Iris pigment epithelial cell (primary cell): ENCODE data around the gene CLIC5.
A peak's percentile ranks its signal among the peaks of the same experiment; 100 is the strongest.

Source experiments
- DNase-seq: peaks from one replicate; pipeline ENCODE4 v3.0.0-alpha.2; 2011; ENCODE audit warnings: low read depth

The CLIC5 gene

DNA sequence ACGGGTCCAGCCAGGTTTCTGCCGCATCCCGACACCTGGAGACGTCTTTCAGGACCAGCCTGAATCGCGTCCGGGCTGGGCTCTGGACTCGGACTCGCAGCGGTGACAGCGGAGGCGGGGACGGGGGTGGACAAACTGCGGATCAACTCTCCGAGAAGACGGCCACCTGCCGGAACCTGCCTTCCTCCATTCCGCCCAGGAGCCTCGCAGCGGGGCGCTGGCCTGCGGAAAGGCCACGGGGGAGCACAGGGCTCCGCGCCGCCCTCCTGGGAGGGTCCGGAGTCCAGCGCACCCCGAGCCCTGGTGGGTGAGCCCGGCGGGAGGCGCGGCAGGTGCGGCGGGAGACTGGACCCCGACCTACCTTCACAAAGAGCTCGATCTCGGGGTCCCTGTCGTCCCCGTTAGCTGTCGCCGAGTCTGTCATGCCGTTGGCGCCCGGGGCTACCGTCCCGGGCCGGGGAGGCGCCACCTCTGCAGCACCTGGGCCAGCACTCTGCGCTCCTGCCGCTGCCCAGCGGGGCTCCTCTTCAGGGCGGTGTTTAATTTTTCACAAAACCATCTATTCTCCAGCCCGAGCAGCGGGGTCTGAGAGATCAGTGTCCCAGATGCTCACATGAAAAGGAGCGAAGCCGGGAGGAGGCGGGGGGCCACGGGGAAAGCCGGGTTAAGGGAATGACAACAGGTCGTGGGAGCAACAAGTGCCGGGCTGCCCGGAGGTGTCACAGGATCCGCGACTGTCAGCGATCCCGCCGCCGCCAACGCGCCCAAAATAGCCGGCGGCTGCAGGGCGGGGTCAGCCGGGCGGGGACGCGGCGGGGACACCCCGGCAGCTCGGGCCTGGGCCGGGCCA is at the start of gene CLIC5:
Gene CLIC5, minus strand, starts transcription at position 742 of the 850 bp plus-strand sequence. Its CDS starts 318 bp downstream, at position 424.
- no peak for DNase-seq

DNA sequence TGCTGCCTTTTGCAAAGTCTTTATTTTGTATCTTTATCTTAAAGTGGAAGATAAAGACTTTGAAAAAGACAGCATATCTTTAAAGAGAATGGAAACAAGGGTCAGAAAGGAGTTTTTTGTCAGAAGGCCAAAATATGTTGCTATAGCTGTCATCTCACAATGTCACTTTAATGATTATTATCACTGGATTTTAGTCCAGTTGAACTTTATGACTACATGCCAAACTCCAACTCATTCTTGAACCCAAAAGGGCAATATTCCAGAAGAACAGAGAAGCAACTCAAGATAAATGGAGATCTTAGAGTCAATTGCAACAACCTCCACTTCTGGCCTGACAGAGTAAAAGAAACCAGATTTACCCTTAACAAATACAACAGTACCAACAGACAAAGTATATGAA is 47.3 kb upstream of the CLIC5 start:
- no peak for DNase-seq

DNA sequence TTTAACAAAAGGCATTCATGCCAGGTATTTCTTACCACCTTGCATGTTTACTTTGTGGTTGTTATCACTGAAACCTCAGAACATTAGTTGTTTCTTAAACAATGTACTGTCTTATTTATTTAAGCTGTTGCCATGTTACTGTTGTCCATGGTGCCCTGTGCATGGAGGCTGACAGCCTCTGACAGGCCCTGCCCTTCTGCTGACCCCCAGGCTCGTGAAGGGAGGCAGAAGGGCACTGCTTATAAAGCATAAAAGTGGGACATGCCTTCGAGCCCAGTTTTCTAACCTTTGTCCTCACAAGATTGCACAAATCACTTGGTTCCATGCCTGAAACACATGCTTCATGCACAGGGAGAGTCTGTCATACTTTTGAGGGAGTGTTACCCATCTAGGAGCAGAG is 46.7 kb upstream of the CLIC5 start:
- DNase-seq, result no peak

DNA sequence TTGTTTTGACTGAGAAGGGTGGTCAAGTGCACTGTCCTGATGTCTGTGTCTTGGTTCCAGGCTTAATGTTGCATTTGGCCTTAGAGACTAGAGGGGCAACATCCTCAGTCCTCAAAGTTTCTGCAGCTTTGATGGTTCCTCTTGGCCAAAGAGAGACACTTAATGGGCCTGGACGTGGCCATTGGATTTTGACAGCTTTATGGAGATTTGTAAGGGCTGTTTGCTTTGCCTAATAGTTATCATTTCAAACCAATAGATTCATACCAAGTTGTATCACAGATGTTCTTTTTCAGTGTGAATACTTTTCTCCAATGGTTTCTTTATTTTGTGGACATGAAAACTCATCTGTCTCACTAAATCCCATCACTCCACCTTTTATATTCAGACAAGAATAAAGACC is 45.8 kb upstream of the CLIC5 start:
- no peak for DNase-seq

DNA sequence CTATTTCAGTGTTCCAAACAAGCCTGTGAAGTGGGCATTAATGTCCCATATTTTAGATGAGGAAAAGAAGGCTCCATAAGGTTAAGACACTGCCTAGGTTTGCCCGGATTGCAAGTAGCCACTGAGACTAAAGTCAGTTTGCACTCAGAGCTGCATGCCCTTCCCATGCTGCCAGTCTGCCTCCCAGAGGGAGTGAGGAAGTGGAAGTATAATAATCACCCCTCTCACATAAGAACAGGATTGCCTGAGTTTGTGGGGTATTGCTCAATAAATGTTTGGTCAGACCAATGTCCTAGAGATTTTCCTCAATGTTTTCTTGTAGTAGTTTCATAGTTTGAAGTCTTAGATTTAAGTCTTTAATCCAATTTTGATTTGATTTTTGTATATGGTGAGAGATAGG is 43.9 kb upstream of the CLIC5 start:
- DNase-seq, result no peak

DNA sequence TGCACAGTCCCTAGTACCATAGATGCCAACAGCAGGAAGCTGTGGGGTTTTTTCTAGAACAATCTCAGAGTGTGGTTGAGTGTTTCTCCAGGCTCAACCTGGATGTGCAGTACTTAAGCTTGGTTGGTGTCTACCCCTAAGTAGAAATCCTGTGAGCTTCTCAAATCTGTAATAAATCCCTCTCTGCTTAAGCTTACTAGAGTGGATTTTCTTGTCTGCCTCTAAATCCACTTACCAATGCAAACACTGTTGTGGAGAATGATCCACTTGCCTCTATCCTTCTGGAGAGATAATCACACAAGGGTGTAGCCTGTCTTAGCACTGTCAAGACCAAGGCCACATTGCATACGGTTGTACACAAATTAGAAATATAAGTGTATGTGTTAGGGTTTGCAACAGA is 43.3 kb upstream of the CLIC5 start:
- DNase-seq, result no peak

DNA sequence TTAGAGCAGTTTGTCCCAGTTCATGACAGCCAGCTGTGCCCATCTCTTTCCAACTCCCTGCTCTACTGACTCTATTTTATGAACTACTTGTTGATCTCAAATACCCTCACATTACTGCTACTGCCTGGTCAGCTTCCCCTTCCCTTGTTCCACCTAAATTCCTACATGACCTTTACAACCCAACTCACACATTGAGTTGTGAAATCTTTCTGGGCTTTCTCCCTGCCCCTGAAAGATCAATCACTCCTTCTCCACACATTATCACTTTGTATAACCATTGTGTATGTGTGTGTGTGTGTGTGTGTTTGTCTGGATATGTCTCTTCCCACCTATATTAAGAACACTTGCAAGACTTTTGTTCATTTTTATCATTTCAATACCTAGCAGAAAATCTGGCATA is 42.1 kb upstream of the CLIC5 start:
- no peak for DNase-seq

DNA sequence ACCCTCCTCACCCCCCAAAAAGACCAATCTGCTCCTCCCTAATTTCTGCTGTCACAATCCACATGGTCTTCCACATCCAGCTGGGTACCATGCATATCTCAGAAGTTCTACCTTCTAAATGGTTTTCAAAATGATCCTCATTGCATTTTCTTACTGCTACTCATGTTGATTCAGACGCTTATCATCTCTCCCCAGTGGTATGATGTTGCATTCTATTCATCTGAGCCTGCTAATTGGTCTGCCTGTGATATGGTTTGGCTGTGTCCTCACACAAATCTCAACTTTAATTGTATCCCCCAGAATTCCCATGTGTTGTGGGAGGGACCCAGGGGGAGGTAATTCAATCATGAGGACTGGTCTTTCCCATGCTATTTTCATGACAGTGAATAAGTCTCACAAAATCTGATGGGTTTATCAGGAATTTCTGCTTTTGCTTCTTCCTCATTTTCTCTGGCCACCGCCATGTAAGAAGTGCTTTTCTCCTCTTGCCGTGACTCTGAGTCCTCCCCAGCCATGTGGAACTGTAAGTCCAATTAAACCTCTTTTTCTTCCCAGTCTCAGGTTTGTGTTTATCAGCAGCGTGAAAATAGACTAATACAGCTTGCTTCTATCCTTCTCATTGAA is 41.4 kb upstream of the CLIC5 start:
- no peak for DNase-seq

DNA sequence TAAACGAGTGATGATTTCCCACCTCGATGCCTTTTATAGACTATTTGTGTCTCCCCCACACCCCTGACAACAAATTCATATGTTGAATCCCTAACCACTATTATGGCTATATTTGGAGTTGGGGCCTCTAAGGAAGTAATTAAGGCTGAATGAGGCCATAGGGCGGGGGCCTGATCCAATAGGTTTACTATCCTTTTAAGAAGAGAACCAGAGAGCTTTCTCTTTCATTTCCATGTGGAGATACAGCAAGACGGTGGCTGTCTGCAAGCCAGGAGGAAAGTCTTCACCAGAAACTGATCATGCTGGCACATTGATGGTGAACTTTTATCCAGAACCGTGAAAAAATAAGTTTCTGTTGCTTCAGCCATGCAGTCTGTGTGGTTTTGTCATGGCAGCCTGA is 38.9 kb upstream of the CLIC5 start:
- no peak for DNase-seq

DNA sequence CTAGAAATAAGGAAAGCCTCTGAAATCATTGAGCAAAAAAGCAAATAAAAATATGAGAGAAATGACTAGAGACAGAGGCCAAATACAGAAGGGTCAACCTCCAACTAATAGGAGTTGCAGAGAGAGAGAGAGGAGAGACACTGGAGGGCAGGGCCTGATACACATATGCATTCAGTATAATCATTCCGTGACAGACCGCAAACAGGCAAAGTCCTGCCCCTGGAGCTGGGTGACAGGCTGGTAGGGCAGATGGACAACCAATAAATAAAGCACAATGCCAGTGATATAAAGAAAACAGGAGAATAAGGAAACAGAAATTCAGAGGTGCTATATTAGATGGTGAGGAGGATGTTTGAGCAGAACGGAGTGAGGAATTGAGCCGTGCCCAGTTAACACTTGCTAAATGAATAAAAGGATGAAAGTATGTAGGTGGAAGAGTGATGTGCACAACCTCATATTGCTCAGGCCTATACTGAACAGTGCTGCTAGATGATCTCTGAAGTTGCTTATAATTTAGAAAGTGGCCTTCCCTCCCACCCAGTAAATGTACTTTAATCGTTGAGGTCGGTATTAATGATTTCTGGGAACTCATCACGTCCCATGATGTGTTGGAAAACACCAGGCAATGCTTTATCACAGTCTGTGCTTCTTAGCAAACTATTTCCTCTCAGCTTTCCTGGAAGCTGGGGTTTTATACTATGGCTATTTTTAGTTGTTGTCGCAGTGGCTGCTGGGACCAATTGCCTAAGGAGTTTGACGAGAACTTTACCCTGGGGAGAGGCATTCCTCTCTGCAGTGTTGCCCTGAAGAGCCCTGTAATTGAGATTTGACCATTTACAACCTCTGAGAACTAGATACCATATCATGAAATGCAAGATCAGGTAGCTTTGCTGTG is 37.6 kb upstream of the CLIC5 start:
- peak; percentile 2 for DNase-seq

DNA sequence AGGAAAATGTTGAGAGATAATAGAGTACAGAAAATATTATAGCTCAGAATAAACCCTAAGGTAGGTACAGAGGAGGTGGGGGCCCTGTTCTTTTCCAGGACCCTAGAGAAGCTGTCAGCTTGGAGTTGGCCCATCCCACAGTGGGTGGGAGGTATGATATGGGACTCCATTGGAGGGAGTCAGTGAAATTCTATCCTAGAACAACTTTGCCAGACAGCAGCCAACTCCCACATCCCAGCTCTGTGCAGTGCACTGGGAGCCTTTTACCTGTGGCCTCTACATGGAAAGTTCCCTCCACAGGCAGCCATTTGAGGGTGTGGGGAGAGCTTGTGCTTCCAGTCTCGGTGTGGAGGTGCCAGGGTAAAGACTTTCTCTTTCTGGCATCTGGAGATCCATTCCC is 36.8 kb upstream of the CLIC5 start:
- DNase-seq, result no peak

DNA sequence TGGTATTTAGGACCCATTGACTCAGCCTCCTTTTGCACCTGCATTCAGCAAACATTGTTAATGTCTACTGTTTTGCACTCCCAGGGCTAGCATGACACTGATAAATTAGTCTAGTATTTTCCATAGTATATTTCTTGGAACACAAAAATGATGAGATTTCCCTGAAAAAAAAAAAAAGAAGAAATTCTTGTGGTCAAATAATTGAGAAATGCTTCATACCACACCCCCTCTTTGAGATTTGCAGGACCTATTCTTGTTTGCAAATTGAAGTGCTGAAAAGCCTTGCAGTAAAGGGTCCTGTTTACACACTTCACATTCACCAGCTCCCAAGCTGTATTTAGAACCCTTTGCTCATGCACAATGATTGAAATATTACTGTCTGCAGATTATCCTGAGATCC is 36.3 kb upstream of the CLIC5 start:
- DNase-seq, result peak; percentile 42

DNA sequence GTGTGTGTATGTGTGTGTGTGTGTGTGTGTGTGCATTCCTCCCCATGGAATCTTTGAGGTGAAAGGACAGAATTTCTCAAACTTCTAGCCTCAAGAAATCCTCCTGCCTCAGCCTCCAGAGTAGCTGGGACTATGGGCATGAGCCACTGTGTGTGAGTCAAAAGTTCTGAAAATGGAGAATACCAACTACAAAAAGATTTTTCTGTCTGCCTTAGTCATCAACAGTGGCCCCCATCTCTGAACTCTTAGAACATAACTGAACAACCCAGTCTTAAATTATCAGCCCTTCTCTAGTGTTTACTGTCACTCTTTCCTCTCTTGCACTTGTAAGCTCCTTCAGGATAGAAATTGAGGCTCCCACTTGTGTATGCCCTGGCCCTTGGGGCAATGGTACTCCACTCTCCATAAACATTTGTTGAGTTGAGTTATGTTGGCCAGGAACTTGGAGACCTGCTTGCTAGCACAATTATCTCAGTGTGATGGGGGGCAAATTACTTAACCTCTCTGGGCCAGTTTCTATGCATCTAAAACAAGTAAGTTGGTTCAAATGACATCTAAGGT is 35.3 kb upstream of the CLIC5 start:
- DNase-seq, result no peak

DNA sequence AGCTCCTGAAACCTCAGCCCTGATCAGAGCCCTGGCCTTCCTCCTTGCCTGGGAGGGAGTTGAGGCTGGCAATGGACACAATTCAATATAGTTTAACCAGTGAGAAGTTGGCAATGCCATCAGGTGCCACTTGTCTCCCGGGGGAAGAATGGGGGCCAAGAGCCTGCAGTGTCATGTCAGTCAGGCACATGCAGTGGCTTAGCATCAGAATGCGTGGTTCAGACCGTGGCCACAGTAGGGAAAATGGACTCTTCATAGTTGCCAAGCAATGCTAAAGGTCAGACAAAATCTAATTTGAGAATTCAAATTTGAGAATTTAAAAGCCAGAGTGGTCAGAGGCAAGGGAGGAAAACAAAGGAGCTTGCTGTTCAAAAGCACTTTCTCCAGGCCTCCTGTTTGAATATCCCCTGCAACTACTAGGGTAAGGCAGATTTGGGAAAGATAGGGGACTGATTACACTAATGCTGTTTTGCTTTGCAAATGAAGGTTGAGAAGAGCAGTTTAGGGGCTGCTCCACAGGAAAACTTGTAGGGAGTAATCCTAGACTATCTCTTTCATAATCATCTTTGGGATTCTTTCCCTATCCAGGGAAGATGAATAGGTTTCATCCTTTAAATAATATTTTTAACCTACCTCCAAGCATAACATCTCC is 33.1 kb upstream of the CLIC5 start:
- no peak for DNase-seq

DNA sequence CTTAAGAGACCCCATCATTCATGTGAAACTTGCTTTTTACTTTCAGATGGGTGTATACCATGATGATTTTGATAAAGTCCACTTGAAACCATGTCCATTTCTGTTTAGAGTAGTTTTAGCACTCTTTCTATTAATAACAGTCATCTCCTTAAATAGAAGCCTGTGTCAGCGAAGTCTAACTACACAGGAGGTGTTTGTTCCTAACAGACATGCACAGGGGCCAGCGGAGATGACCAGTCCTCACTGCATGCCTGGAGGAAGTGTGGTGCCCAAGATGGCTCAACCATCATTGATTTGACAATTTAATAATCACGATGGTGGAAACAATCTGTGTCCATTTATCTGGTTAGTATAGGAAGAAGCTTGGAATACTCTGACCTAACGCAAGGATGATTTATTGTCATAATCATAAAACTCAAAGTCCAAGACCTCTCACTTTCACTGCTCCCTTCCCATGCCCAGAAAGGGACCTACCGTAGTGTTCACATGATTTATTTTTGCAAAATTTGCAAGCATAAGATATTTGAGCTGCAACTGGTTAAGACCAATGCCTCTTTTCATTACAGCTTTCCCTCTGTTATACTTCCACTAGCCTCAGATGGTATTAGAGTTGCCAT is 31.0 kb upstream of the CLIC5 start:
- no peak for DNase-seq

DNA sequence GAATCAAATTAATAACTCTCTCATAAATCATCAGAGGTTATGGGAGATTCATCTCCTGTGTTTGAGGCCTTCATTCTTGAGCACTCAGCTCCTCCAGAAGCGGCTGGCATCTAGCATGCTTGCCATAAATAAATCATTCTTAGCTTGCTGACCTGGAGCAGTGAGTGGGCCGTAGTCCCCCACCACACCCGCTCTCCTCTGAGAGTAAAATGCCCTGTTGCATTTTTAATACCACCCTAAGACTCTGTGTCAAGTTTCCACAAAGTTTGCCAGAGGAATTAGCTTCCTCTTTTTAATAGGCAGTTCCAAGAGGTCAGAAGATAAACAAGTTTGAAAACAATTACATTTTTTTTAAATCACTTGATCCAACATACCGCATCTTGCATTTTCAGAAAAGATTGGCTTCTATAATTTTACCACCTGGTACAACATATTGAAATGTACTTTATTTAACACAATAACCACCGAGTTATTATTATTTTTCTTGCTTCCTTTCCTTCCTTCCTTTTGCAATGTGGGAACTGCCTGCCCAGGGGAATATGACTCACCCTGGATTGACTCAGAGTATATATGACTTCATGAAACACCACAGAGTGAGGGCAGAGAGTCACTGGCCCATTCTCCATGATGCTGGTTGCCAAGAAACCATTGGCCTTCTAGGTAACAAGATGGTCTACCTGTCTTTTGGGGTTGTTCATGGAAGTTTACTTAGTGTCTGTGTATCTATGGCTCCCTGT is 29.4 kb upstream of the CLIC5 start:
- DNase-seq, result peak; percentile 88

DNA sequence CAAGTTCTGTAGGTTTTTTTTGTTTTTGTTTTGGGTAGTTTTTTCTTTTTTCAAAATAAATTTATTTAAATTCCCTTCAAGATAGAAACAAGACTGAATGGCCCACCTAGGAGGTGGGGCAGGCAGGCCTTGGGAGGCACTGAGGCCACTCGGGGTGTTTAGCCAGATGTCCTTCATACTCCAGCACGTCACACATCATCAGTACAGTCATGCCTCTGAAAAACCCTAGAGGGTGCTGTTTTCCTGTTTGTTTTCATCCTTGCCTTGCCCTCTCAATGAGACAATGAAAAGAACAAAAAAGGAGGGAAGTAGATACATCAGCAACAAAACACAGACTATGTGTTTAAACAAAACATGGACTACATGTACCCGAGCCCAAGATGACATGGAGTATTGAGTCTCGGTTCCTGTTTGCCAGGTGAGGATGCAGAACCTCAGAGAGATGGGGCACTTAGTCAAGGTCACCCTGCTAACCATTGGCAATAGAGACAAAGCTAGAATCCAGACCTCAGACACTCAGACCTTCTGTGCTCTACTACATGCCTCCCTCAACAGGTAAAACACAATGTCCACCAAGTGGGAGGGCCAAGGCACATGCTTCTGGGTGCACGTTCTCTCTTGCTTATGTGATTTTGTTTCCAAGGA is 26.8 kb upstream of the CLIC5 start:
- DNase-seq, result peak; percentile 52

DNA sequence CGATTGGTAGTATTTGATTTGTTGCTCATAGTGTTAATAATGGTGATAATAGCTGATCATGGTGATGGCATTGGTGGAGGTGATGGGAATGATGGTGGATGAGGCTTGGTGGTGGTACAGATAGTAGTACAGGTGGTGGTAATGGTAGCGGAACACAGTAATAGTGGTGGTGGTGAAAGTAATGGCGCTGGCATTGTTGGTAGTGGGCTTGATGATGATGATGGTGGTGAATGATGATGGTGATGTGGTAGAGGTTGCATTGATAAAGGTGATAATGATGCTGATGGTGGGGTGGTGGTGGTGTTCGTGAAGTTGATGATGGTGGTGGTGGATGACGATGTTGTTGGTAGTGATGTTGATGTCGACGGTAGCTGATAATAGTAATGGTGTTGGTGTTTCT is 24.6 kb upstream of the CLIC5 start:
- DNase-seq, result no peak

DNA sequence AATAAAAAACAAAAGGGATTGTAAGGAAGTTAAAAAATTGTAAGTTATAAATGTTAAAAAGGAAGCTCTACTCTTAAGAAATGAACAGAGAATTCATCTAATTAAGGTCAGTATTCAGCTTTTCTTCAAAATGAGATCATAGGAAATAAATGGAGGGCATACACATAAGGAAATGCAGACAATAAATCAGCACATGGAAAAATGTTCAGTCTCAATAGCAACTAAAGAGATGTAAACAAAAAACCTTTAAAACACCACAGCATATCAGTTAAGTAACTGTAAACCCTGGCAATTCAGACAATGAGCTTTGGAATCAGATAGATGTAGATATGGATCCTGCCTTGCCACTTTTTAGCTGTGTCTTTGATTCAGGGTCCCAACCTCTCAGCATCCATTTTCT is 24.0 kb upstream of the CLIC5 start:
- no peak for DNase-seq

DNA sequence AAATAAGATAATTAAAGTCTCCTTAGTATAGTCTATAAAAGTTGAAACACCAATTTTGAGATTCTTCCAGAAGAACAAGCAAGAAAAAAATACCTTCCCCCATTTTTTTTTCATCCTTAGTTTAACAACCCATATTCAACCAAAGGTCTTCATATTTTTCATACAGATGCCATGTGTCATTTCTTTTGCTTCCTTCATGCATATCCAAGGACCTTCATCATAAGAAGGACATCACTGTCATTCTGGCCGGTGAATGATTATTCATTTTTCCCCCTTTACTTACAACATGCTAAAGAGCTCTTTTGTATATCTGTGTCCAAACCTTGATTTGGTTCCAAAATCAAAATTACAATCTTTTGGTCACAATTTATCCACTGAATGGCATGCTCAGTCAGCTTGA is 21.3 kb upstream of the CLIC5 start:
- DNase-seq, result no peak
